Fibroblast of skin of abdomen (primary cell): ENCODE results near the gene ZC3H7B.
A peak's percentile ranks its signal among the peaks of the same experiment; 100 is the strongest.
"Not testable (repeated sequence)": the region's sequence is repeated elsewhere in the genome, so short reads cannot be mapped to it uniquely, and the experiment has no call there.

Experiments used
- DNase-seq: peaks from one replicate; pipeline ENCODE4 v3.0.0-alpha.2; 2013

ZC3H7B gene

DNA sequence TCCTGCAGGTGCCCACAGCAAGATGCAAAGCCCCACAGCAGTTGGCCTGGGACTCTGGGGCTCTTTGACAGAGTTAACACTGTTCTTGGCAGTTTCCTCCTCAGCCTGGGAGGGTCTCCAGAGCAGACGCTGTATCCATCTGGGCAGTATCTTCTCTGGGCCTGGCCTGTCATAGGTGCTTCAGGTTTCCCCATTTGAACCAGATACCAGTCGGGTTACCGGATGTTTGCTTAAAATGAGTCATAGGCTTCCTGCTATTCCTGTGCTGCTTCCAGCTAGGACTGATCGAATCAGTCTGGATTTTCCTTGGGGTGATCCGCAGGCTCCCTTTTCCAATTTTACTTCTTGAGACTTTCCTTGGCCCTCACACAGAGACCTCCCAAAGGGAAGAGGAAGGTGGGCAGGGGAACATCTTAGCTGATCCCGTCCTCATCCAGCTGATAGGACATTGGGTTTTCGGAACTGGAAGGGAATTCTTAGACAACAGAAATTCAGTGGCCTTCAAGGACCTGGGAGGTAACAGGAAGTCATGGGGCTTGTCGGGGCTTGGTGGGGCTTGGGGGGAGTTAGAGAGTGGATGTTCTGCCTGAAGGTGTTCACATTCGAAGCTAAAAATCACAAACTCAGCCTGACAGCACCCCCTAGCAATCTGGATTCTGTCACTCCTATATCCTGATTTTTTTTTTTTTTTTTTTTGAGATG, 12.9 kb upstream of the ZC3H7B start:
- DNase-seq, result peak; percentile 65

DNA sequence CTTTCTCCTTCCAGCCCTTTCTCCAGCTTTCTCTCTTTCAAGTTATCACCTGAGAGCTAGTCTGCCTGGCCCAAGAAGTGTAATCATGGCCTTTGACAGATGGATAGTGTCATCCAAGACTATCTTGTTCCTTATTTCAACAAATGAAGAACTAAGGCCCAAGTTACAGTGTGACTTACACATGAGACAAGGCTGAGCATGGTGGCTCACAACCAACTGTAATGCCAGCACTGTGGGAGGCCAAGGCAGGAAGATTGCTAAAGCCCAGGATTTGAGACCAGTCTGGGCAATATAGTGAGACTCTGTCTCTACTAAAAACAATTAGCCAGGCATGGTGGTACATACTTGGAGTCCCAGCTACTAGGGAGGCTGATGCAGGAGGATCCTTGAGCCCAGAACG, 11.7 kb upstream of the ZC3H7B start:
- DNase-seq, result no peak

DNA sequence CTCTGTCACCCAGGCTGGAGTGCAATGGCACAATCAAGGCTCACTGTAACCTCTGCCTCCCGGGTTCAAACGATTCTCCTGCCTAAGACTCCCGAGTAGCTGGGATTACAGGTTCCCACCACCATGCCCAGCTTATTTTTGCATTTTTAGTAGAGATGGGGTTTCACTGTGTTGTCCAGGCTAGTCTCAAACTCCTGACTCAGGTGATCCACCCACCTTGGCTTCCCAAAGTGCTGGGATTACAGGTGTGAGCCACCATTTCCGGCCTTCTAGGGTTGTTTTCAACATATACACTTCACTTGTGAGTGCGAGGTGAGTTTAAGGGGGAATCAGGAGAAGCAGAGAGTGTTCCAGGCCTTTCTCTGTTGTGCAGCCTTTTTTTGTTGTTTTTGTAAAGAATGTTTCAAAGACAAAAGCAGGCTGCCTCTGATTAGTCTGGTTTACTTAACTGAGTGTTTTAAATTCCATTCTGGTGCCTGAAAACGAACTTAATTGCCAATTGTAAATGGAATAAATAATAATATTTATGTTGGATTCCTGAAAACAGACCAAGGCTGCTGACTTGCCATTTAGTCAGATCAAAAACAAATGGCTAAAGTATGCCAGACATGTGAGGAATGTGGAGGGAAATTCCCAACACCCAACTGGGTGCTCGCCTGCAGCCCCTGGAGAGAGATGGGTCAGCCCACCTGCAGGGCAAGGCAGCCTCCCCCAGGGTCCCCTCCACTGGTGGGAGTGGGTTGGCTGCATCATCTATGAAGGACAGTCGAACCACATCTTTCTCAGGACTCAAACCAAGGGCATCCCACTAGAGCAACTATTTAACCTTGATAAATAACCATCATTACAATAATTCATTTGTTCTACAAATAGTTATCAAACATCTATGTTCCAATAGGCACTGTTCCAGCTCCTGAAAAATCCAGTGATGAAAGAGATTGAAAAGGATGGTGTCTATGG, 10.8 kb upstream of the ZC3H7B start:
- peak; percentile 93 for DNase-seq

DNA sequence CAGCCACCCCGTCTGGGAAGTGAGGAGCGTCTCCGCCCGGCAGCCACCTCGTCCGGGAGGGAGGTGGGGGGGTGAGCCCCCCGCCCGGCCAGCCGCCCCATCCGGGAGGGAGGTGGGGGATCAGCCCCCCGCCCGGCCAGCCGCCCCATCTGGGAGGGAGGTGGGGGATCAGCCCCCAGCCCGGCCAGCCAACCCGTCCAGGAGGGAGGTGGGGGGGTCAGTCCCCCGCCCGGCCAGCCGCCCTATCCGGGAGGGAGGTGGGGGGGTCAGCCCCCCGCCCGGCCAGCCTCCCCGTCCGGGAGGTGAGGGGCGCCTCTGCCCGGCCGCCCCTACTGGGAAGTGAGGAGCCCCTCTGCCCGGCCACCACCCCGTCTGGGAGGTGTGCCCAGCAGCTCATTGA, 6.5 kb upstream of the ZC3H7B start:
- DNase-seq, result not testable (repeated sequence)

DNA sequence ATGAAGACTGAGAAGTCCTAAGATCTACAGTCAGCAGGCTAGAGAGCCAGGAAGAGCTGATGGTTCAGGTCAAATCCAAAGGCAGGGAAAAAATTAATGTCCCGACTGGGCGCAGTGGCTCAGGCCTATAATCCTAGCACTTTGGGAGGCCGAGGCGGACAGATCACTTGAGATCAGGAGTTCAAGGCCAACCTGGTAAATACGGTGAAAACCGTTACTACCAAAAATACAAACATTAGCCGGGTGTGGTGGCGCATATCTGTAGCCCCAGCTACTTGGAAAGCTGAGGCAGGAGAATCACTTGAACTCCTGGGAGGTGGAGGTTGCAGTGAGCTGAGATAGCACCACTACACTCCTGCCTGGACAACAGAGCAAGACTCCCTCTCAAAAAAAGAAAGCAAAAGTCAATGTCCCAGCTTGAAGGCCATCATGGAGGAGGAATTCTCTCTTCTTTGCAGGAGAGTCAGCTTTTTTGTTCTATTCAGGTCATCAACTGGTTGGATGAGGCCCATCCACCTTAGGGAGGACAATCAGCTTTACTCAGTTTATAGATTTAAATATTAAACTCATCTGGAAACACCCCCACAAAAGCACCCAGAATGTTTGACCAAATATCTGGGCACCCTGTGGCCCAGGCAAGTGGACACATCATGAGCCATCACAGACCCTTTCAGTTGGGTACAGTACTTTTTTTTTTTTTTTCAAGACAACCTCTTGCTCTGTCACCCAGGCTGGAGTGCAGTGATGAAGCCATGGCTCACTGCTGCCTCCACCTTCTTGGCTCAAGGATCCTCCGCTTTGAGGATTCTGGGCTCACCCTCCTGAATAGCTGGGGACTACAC, 4.3 kb upstream of the ZC3H7B start:
- DNase-seq, result no peak

DNA sequence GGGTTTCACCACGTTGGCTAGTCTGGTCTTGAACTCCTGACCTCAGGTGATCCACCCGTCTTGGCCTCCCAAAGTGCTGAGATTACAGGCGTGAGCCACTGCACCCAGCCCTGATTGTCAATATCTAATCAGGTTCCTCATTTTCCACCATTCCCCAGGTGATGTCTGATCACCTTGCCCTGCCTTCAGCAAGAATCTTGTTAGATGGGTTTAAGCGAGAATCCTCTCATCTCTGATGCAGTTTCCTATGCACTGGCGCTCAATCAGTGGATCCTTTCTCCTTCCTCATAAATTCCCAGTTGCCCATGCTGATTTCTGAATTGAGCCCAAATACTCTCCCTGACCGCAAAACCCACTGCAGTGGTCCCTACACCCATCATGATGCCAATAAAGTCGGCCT, 664 bp upstream of the ZC3H7B start:
- DNase-seq, result no peak

DNA sequence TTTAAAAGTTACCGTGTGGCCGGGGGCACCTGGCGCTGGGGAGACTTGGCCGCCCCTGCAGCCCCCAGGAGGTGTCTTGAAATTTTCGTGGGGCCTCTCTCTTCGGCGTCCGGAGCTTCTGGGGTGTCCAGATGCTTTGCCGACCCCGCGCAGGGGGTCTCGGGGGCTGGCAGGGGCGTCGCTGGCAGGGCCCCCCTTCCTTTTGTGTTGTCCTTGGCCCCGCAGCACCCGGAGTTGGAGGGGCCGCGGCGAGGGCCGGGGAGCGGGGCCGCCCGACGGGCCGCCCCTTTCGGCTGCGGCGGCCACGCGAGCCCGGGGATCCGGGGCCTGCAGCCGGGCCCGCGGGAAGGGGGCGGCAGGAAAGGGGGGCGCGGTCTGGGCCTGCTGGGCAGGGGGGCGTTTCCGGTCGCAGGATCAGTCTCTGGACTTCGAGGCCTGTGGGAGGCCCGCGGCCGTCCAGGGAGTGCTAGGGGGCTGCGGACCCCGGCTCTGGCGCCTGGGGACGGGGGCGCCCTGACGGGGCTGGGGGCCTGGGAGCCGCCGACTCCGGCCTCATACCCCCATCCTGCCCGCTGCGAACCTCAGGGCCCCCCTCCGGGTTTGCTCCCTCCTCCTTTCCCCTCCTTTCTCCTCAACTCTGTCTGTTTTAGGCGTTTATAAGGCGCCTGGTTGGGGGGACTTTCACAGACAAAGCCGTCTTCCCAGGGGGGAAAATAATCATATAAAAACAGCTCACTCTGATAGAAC, 869 bp downstream of the ZC3H7B start:
- DNase-seq, result no peak

DNA sequence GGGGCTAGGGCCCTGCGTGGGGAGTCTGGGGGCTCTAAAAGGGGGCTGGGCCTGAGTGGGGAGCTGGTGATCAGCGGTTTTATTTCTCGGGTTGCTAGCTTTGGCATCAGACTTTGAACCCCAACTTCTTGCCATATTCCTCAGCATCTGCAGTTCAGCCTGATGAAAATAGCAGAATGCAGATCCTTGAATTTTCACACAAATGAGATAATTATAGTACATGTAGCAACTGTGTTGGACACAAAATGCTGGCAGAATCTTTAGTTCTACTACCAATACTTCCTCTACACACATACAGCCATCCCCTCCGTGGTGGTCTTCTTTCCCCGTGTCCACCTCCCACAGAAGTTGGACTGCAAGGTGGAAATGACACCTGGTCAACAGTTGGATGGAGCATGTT, 1.5 kb downstream of the ZC3H7B start:
- DNase-seq, result no peak

DNA sequence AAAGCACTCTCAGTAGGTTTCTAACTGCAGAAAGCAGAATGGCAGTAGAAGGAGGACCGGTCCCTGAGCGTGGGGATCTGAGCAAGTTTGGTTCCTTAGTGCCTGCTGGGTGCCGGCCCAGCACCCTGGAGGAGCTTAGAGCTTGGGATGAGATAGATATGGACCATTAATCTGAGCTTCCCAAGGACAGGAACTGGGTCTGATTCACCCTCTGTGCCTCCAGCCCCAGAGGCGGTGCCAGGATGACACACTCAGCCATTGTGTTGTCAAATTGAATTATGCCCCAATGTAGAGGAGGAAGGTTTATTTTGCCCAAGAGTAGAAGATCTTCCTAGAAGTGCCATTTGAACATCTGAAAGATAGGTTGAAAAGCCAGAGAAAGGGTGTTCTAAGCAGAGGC, 4.3 kb downstream of the ZC3H7B start:
- peak; percentile 65 for DNase-seq

DNA sequence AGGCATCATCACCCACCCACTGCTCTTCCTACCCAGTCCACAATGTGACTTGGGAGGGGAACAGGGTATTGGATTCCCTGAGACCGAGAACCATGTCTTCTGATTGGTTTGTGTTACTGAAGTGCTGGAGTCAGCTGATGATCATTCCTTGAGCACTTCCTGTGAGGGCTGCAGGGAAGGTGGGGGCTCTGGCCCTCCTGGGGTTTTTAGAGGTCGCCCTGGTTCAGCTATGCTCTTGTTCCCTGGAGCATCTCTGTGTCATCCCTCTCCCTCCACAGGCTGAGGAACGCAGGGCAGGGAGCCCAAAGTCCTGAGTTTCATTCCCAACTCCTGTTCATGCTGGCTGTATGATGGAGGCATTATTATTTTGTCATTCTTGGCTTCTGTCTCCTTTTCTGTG, 6.7 kb downstream of the ZC3H7B start:
- DNase-seq, result peak; percentile 56

DNA sequence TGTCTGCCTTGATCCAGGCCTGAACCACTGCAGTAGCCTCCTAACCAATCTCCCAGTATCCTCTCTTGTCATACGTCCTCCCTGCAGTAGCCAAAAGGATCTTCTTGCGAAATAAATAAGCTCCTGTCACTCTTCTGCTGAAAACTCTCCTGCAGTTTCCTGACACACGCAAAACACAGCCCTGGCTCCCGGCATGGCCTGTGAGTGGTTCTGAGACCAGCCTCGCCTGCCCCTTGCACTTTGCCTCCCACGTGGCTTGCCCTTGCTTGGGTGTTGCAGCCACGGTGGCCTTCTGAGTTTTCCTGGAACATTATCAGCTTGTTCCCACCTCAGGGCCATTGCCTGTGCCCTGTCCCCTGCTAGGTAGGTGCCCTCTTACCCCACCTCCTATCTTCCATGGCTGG, 7.2 kb downstream of the ZC3H7B start:
- DNase-seq, result no peak

DNA sequence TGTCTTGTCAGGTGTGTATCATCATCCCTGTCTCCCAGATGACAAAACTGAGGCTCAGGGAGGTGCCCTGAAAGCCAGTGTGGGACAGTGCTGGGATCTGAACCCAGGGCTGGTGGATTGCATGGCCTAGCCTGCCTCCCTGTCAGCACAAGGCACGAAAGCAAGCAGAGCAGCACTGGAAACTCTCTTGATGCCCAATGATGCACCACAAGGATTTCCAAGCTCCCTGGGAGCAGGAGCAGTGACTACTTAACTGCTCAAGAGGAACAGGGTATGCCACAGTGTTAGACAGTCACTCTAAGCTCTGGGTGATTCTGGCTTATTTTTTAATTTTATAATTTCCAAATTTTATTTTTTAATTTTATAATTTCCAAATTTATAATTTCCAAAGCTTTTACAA, 9.0 kb downstream of the ZC3H7B start:
- DNase-seq, result no peak

DNA sequence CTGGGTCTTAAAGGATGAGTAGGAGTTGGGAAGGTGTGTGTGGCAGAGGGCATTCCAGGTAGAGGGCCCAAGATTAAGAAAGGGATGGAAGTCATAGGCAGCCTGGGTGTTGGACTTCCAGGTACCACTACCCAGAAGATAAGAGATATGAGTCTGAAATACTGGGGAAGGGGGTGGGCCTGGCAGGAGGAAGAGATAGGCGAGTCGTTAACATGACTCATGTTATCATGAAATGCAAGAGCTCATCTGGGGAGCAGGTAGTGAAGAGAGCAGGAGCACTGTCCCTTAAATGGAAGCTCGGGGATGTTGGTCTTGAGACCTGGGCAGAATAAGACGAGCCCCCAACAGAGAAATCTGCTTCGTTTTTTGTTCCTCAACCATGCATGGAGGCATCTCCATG, 10.2 kb downstream of the ZC3H7B start:
- no peak for DNase-seq

DNA sequence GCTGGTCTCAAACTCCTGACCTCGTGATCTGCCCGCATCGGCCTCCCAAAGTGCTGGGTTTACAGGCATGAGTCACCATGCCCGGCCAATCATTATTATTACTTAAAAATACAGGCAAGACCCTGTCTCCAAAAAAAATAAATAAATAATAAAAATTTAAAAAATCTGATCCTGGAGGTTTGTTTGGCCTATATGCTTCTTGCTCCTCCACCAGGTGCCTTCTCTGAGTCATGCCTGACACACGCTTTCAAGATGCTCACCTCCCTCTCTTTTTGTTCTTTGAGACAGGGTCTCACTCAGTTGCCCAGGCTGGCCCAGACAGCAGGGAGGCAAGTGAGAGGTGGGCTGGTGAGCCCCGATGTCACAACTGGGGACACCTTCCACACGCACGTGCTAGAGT, 13.5 kb downstream of the ZC3H7B start:
- DNase-seq, result no peak

DNA sequence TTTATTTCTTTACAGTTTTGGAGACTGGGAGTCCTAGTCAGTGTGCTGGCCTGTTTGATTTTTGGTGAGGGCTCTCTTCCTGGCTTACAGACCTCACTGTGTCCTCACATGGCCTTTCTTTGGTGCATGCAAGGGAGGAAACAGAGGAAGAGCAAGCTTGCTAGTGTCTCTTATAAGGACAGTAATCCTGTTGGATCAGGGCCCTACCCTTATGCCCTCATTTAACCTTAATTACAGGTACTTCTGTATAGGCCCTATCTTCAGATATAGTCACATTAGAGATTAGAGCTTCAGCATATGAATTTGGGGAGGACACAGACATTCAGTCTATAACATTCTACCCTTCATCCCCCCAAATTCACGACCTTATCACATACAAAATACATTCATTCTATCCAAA, 14.3 kb downstream of the ZC3H7B start:
- no peak for DNase-seq

DNA sequence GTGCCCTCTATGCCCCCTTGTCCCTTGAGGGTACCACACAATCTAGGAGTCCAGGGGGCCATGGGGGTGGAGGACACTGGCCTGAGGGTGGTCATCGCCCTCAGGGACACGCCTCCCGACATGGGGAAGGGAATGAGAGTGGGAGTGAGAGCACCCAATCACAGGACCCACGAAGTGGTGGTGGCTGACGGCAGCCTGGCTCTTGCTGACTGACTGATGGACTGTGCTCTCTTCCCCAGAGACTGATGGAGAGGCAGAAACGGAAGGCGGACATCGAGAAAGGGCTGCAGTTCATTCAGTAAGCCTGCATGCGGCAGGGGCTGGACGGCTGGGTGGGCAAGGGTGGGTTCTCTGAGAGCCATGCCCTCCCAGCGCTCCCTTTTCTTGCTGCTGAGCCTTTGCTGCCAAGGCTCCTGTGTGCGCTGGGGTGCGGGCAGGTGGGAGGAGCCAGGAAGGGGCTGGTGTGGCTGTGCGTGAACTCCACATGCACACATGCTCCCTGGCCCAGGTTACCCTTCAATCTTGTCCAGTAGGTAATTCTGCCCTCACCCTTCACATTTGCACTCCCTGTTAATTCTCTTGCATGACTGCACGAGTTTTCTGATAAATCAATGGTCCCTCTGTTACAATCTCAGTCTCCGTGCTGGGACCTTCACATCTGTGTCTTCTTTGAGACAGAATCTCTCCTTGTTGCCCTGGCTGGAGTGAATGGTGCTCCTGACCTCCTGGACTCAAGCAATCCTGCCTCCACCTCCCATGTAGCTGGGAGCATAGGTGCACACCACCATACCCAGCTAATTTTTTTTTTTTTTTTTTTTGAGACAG, 19.3 kb downstream of the ZC3H7B start:
- no peak for DNase-seq

DNA sequence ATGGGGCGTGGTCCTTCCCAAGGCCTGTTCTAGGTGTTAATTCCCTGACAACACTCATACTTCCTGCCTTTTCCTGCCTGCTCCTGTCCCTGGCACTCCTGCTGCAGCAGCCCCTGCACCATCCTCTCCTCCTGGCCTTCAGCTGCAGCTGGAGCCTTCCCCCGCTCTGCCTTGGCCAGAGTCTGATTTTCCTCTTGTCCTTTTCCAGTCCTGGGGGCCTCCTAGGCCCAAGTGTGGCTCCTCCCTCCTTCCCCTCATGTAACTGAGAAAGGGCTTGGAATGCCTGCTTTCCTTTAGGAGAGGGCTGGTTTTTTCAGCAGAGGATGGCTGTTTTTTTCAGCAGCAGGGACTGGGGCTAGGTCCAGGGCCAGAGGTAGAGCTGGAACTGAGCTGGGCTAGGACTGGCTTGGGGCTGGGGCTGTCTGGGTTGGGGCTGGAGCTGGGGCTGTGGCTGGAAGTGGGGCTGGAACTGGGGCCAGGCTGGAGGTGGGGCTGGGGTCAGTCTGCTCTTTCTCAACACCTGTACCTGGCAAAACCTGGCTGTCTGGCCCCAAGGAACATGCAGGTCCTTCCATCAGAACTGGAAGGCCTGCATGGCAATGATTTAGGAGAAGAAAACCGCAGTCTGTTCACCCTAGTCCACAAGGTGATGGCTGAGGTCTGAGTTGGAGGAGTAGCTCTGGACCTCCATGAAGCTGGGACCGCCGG, 23.6 kb downstream of the ZC3H7B start:
- DNase-seq, result no peak

DNA sequence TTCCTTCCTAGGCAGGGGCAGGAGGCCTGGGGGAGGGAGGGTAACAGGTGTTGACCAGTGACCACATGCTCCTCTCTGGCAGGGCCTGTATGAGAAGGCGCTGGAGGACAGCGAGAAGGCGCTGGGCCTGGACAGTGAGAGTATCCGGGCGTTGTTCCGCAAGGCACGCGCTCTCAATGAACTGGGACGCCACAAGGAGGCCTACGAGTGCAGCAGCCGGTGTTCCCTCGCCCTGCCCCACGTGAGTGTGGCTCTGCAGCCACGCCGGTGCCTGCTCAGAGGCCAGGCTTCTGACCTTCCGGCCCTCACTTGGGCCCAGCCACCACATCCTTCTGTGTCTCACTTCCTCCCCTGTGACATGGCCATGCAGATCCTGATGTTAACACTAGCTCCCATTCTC, 25.8 kb downstream of the ZC3H7B start:
- no peak for DNase-seq

DNA sequence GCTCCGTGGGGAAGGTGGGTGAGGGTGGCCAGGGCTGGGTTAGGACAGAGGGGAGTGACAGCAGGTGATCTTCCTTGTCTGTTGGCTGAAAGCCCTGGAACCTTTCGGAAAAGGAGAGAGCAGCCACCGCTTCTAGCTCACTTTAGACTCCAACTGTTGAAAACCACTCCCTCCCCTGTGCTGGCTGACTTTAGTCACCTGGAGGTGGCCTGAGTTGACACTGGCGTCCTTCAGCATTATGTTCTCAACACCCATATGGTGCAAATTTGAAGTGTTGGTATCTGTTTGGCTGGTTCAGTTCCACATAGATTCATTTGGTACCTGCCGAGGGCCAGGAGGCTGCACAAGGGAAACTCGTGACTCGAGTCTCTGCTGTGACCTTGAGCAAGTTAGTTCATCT, 28.8 kb downstream of the ZC3H7B start:
- no peak for DNase-seq

DNA sequence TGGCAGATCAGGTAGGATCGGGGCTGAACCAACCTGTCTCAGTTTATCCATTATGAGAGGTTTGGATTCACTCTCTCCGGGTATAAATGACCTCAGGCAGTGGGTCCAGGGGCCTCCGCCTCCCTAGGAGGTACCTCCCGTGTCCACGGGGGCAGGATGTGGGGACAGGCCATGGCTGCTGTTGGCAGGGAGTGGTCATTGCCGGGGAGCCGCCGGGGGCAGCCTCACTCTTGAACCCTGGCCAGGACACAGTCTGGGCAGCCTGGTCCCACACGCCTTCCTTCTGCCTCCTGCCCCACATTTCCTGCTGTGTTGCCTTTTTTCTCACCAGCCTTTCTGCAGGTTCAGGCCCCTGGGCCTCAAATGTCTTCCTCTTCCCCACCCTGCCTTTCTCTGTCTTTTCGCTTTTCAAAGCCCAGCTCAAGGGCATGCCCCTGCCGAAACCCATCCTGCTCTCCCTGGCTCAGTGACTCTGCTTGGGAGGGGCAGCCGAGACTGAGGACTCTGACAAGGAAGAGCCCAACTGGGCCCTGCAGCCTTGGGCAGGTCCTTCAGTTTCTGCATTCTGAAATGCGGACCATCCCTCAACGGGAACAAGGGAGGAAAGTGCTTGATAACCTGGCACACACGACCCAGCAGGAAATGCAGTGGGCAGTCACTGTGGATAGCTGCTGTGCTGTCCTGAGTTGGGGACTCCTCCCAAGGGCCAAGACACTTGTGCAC, 31.1 kb downstream of the ZC3H7B start:
- DNase-seq, result no peak
